Measurements from ENCODE around the gene ANXA6. TPM values are rescaled to one million over a fixed set of nuclear protein-coding genes. Genes with fewer than 3 reads are reported as not detected.

The ANXA6 gene
- total and polyA plus RNA-seq, 9 of the 15 experiments (the other 6 are each of a cell fraction or from before 2014, with no cell fraction given) = 0.70 to 13.2 (median 8.3) TPM

GRCh38 chr5:151184316-151185042, 26.9 kb upstream of the ANXA6 start (continued):
- TF ChIP-seq NKRF (IDR thresholded peaks at IDR 0.05; ENCODE audit: borderline replicate concordance) = no peak
- TF ChIP-seq HMGXB4 (CRISPR knock-in tag; IDR thresholded peaks at IDR 0.05) = no peak
- no peak for TF ChIP-seq TCF7L2 (IDR thresholded peaks at IDR 0.05; ENCODE audit: low read depth, low read length)
- no peak for TF ChIP-seq ZBTB9 (CRISPR knock-in tag; IDR thresholded peaks at IDR 0.05)
- TF ChIP-seq ELF4 (CRISPR knock-in tag; IDR thresholded peaks at IDR 0.05) = no peak
- TF ChIP-seq ZNF165 (CRISPR knock-in tag; IDR thresholded peaks at IDR 0.05; ENCODE audit: borderline replicate concordance) = no peak
- no peak for TF ChIP-seq CCNT2 (IDR thresholded peaks at IDR 0.05; ENCODE audit: borderline replicate concordance, extremely low read depth, insufficient read length, low read depth, low read length)
- TF ChIP-seq POLR3A (IDR thresholded peaks at IDR 0.05; ENCODE audit: borderline replicate concordance, extremely low read depth, insufficient read depth, insufficient read length) = no peak
- TF ChIP-seq TFE3 (CRISPR knock-in tag; IDR thresholded peaks at IDR 0.05) = peak; percentile 56
